ENCODE data around the gene NAP1L5.

The NAP1L5 gene

GRCh38 chr4:88659055-88659889 is 38.4 kb downstream of the NAP1L5 start:
- no peak overlapping the region for H3K4me3 ChIP-seq (ENCODE audit: low read depth, low read length)
- peak; percentile 56 for TF ChIP-seq CTCF (IDR thresholded peaks at IDR 0.05; ENCODE audit: insufficient read depth, low read depth, low read length, missing control alignments)
- peak; percentile 60 for DNase-seq (ENCODE audit: low read depth)

DNA sequence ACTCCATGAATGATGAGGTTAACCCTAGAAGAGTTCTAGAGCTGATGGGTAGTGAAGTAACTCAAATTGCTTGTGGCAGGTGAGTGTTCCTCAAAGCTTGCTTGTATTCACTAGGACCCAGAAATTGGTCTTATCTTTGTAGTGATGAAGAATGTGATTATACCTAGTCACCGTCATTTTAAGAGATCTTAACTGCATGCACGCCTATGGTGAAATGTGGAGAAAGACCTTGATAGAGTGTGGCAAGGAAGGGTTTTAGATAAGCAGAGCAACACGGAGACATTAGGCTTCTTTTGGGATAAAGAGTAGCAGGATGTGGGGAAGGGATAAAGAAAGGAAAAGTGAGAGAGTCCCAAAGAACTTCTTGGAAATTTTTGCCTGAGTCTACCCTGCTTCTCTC is 42.4 kb downstream of the NAP1L5 start:
- H3K4me3 ChIP-seq (ENCODE audit: low read depth, low read length) = no peak overlapping the region
- no peak for DNase-seq (ENCODE audit: low read depth)
- no peak for TF ChIP-seq CTCF (IDR thresholded peaks at IDR 0.05; ENCODE audit: insufficient read depth, low read depth, low read length, missing control alignments)

DNA sequence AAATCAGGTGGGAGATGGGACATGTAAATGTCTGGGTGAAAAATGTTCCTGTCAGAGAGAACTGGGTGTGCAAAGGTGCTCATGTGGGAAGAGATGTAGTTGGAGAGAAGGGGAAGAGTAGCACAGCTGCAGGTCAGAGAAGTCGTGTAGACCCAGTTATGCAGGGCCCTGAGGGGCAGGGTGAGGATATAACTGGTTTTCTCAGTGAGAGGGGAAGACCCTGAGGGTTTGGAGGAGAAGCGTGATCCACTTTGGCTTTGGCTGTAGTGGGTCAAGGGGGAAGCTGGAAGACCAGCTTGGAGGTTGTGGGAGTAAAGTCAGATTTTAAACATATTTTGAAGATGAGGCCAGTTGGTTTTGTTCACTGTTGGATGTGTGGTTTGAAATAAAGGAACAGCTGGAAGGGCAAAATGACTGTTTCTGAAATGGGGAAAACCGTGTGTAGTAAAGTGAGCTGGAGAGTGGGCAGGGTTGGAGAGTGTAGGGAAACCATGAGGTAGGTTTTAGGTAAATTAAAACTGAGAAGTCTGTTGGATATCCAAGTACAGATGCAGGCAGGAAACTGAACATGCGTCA is 44.2 kb downstream of the NAP1L5 start:
- DNase-seq (ENCODE audit: low read depth) = no peak
- no peak overlapping the region for H3K4me3 ChIP-seq (ENCODE audit: low read depth, low read length)
- TF ChIP-seq CTCF (IDR thresholded peaks at IDR 0.05; ENCODE audit: insufficient read depth, low read depth, low read length, missing control alignments) = no peak

DNA sequence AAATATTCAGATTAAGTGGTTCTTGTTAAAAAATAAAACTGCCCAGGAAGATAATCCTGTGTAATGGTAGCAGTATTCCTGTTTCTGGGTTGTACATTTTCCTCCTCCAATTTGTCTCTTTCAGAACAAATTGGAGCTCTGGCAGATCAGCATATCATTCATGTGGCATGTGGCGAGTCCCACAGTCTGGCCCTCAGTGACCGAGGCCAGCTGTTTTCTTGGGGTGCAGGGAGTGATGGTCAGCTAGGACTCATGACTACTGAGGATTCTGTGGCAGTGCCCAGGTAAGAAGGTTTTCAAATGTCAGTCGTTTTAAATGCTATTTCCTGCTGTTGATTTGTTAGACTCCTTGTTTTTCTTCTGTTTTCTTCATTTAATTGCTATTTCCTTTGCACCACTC is 47.9 kb downstream of the NAP1L5 start:
- no peak for DNase-seq (ENCODE audit: low read depth)
- no peak for TF ChIP-seq CTCF (IDR thresholded peaks at IDR 0.05; ENCODE audit: insufficient read depth, low read depth, low read length, missing control alignments)
- no peak overlapping the region for H3K4me3 ChIP-seq (ENCODE audit: low read depth, low read length)

DNA sequence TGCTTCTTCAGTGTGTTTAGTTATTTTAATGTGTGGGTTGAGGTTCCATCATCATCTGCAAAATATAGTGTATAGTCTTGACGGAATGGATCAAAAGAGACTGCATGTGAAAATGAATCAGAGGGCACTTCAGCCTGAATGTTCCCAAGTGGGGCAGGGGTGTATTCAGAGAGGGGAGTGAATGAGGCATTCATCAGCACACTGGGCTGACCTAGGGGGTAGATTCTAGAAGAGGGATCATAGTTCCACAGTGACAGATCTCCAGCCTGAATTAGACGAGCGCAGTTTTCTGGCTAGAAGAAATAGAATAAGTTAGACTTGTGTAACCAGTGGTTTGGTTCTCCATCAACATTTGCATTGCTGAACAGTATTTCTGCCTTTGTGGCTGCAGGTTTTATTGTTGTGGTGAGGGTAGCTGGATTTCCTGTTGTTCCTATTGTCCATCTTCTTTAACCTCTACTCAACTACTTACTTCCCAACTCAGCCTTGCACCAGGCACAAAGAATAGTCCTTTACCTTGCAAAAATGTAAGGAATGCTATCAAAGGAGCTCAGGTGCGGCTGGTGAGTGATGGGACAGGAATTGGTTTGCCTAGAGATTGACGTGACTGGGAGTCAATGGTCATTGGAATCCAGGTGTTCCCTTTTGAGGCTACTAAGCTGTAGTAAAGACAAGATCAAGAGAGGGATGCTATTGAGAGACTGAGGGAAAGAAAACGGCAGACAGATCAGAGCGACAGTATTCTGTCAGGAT is 50.9 kb downstream of the NAP1L5 start:
- TF ChIP-seq CTCF (IDR thresholded peaks at IDR 0.05; ENCODE audit: insufficient read depth, low read depth, low read length, missing control alignments) = no peak
- no peak for DNase-seq (ENCODE audit: low read depth)
- H3K4me3 ChIP-seq (ENCODE audit: low read depth, low read length) = no peak overlapping the region

GRCh38 chr4:88645994-88646393 is 51.6 kb downstream of the NAP1L5 start:
- H3K4me3 ChIP-seq (ENCODE audit: low read depth, low read length) = no peak overlapping the region
- no peak for TF ChIP-seq CTCF (IDR thresholded peaks at IDR 0.05; ENCODE audit: insufficient read depth, low read depth, low read length, missing control alignments)
- DNase-seq (ENCODE audit: low read depth) = no peak
